HEK293 (cell line): Measurements from ENCODE around the gene AMT.

Experiments
- KLF8 ChIP-seq: fragments of 450-650 bp; formaldehyde crosslinking; IDR thresholded peaks from 2 replicates; pipeline ENCODE4 v1.5.1; 2016; ENCODE audit warnings: missing biosample characterization, missing genetic modification characterization
- ZNF701 ChIP-seq: fragments of 450-650 bp; formaldehyde crosslinking; IDR thresholded peaks from 2 replicates; pipeline ENCODE4 v1.5.1; 2016; ENCODE audit warnings: missing biosample characterization, missing genetic modification characterization
- ZNF768 ChIP-seq: fragments of 450-650 bp; formaldehyde crosslinking; IDR thresholded peaks from 2 replicates; pipeline ENCODE4 v1.5.1; 2018; ENCODE audit warnings: missing biosample characterization, mild to moderate bottlenecking, missing genetic modification characterization
- TF ChIP-seq, protein P1 (sequence below): fragments of 450-650 bp; formaldehyde crosslinking; IDR thresholded peaks from 2 replicates; pipeline ENCODE4 v1.5.1; 2016; ENCODE audit warnings: missing biosample characterization, missing genetic modification characterization

DNA sequence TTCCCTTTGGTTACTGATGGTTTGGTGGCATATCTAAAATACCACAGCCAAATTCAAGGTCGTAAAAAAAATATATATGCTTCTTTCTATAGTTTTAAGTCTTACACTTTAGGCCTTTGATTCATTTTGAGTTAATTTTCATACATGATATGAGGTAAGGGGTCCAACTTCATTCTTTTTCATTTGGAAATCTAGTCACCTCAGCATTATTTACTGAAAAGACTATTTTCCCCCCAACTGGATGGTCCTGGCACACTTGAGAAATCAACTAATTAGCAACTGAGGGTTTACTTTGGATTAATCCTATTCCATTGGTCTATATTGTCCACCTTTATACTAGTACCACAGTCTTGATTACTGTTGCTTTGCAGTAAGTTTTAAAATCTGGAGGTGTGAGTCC is 36.7 kb downstream of the AMT start:
- TF ChIP-seq ZNF701 (no peak), KLF8 (tag by site-specific recombination) (no peak), ZNF768 (tag by site-specific recombination) (no peak)
- TF ChIP-seq, protein P1, sequence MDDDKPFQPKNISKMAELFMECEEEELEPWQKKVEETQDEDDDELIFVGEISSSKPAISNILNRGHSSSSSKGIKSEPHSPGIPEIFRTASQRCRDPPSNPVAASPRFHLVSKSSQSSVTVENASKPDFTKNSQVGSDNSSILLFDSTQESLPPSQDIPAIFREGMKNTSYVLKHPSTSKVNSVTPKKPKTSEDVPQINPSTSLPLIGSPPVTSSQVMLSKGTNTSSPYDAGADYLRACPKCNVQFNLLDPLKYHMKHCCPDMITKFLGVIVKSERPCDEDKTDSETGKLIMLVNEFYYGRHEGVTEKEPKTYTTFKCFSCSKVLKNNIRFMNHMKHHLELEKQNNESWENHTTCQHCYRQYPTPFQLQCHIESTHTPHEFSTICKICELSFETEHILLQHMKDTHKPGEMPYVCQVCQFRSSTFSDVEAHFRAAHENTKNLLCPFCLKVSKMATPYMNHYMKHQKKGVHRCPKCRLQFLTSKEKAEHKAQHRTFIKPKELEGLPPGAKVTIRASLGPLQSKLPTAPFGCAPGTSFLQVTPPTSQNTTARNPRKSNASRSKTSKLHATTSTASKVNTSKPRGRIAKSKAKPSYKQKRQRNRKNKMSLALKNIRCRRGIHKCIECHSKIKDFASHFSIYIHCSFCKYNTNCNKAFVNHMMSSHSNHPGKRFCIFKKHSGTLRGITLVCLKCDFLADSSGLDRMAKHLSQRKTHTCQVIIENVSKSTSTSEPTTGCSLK (tag by site-specific recombination): no peak
